ENCODE data around the gene TMEM191C.
"Not testable (repeated sequence)": the region's sequence is repeated elsewhere in the genome, so short reads cannot be mapped to it uniquely, and the experiment has no call there.

The TMEM191C gene

GRCh38 chr22:21455334-21456089 lies 11.7 kb upstream of the TMEM191C start:
- no peak overlapping the region for H2AFZ ChIP-seq (ENCODE audit: low read depth, low read length, severe bottlenecking)
- H3K4me3 ChIP-seq (ENCODE audit: insufficient read depth, low read length, poor library complexity, severe bottlenecking) = no peak overlapping the region
- H3K27me3 ChIP-seq (ENCODE audit: low read length) = no peaks in the 10 kb centered on the region
- no peak overlapping the region for H3K4me2 ChIP-seq (ENCODE audit: low read depth, low read length, poor library complexity, severe bottlenecking)
- H3K79me2 ChIP-seq (ENCODE audit: insufficient read depth, low read length) = no peaks in the 10 kb centered on the region
- no peak overlapping the region for H3K27ac ChIP-seq (ENCODE audit: low read depth, low read length)
- no peaks in the 10 kb centered on the region for H3F3A ChIP-seq (ENCODE audit: insufficient read depth)
- H3K9ac ChIP-seq (ENCODE audit: low read length) = no peak overlapping the region
- H3K36me3 ChIP-seq (ENCODE audit: low read length) = no peaks in the 10 kb centered on the region
- no peak for TF ChIP-seq EZH2phosphoT487 (conservative IDR thresholded peaks at IDR 0.05; ENCODE audit: low read length)
- TF ChIP-seq, protein P1, sequence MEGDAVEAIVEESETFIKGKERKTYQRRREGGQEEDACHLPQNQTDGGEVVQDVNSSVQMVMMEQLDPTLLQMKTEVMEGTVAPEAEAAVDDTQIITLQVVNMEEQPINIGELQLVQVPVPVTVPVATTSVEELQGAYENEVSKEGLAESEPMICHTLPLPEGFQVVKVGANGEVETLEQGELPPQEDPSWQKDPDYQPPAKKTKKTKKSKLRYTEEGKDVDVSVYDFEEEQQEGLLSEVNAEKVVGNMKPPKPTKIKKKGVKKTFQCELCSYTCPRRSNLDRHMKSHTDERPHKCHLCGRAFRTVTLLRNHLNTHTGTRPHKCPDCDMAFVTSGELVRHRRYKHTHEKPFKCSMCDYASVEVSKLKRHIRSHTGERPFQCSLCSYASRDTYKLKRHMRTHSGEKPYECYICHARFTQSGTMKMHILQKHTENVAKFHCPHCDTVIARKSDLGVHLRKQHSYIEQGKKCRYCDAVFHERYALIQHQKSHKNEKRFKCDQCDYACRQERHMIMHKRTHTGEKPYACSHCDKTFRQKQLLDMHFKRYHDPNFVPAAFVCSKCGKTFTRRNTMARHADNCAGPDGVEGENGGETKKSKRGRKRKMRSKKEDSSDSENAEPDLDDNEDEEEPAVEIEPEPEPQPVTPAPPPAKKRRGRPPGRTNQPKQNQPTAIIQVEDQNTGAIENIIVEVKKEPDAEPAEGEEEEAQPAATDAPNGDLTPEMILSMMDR (IDR thresholded peaks at IDR 0.05; ENCODE audit: insufficient read depth, low read length, poor library complexity, severe bottlenecking) = no peak
- no peaks in the 10 kb centered on the region for H4K20me1 ChIP-seq (ENCODE audit: low read depth, low read length)
- no peaks in the 10 kb centered on the region for H3K9me3 ChIP-seq (ENCODE audit: insufficient read depth, low read length)
- H3K9me2 ChIP-seq (replicated peaks; ENCODE audit: insufficient read depth, low read length) = no peaks in the 10 kb centered on the region

GRCh38 chr22:21457023-21457787 lies 10.0 kb upstream of the TMEM191C start:
- no peaks in the 10 kb centered on the region for H3K27me3 ChIP-seq (ENCODE audit: low read length)
- no peak for TF ChIP-seq EZH2phosphoT487 (conservative IDR thresholded peaks at IDR 0.05; ENCODE audit: low read length)
- TF ChIP-seq, protein P1 (IDR thresholded peaks at IDR 0.05; ENCODE audit: insufficient read depth, low read length, poor library complexity, severe bottlenecking) = no peak
- no peak overlapping the region for H3K27ac ChIP-seq (ENCODE audit: low read depth, low read length)
- H3K79me2 ChIP-seq (ENCODE audit: insufficient read depth, low read length) = no peaks in the 10 kb centered on the region
- H3K4me2 ChIP-seq (ENCODE audit: low read depth, low read length, poor library complexity, severe bottlenecking) = no peak overlapping the region
- H3K36me3 ChIP-seq (ENCODE audit: low read length) = no peaks in the 10 kb centered on the region
- H3K9me3 ChIP-seq (ENCODE audit: insufficient read depth, low read length) = no peaks in the 10 kb centered on the region
- no peaks in the 10 kb centered on the region for H3K9me2 ChIP-seq (replicated peaks; ENCODE audit: insufficient read depth, low read length)
- H3K4me3 ChIP-seq (ENCODE audit: insufficient read depth, low read length, poor library complexity, severe bottlenecking) = no peak overlapping the region
- no peak overlapping the region for H3K9ac ChIP-seq (ENCODE audit: low read length)
- no peaks in the 10 kb centered on the region for H4K20me1 ChIP-seq (ENCODE audit: low read depth, low read length)
- H2AFZ ChIP-seq (ENCODE audit: low read depth, low read length, severe bottlenecking) = no peak overlapping the region
- no peaks in the 10 kb centered on the region for H3F3A ChIP-seq (ENCODE audit: insufficient read depth)

- H3K9me2 ChIP-seq (replicated peaks; ENCODE audit: insufficient read depth, low read length); H3K79me2 ChIP-seq (ENCODE audit: insufficient read depth, low read length); H4K20me1 ChIP-seq (ENCODE audit: low read depth, low read length); H3K4me2 ChIP-seq (ENCODE audit: low read depth, low read length, poor library complexity, severe bottlenecking); H3K9me3 ChIP-seq (ENCODE audit: insufficient read depth, low read length); H3F3A ChIP-seq (ENCODE audit: insufficient read depth); H3K27ac ChIP-seq (ENCODE audit: low read depth, low read length); H3K4me3 ChIP-seq (ENCODE audit: insufficient read depth, low read length, poor library complexity, severe bottlenecking); H3K27me3 ChIP-seq (ENCODE audit: low read length); H3K36me3 ChIP-seq (ENCODE audit: low read length); H2AFZ ChIP-seq (ENCODE audit: low read depth, low read length, severe bottlenecking); H3K9ac ChIP-seq (ENCODE audit: low read length): not testable (repeated sequence)
Measured at GRCh38 chr22:21462672-21463071, 4.5 kb upstream of the TMEM191C start.

- not testable (repeated sequence) for H3K36me3 ChIP-seq (ENCODE audit: low read length); H4K20me1 ChIP-seq (ENCODE audit: low read depth, low read length); H2AFZ ChIP-seq (ENCODE audit: low read depth, low read length, severe bottlenecking); H3K9me2 ChIP-seq (replicated peaks; ENCODE audit: insufficient read depth, low read length); H3K27me3 ChIP-seq (ENCODE audit: low read length); H3K9me3 ChIP-seq (ENCODE audit: insufficient read depth, low read length); H3F3A ChIP-seq (ENCODE audit: insufficient read depth); H3K27ac ChIP-seq (ENCODE audit: low read depth, low read length); H3K4me2 ChIP-seq (ENCODE audit: low read depth, low read length, poor library complexity, severe bottlenecking); H3K9ac ChIP-seq (ENCODE audit: low read length); H3K79me2 ChIP-seq (ENCODE audit: insufficient read depth, low read length); H3K4me3 ChIP-seq (ENCODE audit: insufficient read depth, low read length, poor library complexity, severe bottlenecking)
Measured at GRCh38 chr22:21468194-21469096, 1.3 kb downstream of the TMEM191C start.

DNA sequence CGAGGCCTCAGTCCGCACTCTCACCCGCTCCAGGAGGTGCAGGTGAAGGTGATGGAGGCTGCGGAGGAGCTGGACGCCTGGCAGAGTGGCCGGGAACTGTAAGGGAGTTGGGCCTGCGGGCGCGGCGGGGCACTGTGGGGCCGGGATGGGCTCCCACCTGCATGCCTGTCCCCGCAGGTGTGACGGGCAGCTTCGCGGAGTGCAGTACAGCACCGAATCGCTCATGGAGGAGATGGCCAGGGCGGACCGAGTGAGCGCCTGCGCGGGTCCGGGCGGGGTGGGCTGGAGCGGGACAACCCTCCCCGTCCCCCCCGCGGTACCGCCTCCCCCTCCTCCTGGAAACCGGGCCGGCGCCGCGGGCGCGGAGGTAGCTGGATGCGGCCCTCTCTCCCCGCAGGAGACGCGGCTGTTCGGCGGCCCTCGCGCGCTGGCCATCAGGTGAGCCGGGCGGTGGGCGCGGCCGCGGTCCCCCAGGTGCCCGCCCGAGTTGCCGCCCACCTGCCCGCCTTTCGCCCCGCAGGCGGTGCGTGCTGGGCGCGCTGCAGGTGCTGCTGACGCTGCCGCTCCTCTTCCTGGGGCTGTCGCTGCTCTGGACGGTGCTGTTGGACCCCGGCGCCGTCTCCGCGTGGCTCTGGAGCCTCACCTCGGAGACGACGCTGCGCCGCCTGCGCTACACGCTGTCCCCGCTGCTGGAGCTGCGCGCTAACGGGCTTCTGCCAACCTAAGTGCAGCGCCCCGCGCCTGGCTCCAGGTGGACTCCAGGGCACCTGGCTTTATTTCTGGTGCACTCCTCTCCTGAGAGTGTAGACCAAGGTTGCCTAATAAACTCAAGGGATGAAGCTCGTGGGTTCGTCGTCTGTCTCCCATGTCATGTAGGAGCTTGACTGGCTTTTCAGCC lies 2.2 kb downstream of the TMEM191C start:
- not testable (repeated sequence) for H3K4me3 ChIP-seq (ENCODE audit: insufficient read depth, low read length, poor library complexity, severe bottlenecking); H3K9me3 ChIP-seq (ENCODE audit: insufficient read depth, low read length)

More for the DNA sequence above, 2.2 kb downstream of the TMEM191C start:
- H3K9ac ChIP-seq (ENCODE audit: low read length); H3K27ac ChIP-seq (ENCODE audit: low read depth, low read length); H3K9me2 ChIP-seq (replicated peaks; ENCODE audit: insufficient read depth, low read length); H3F3A ChIP-seq (ENCODE audit: insufficient read depth); H2AFZ ChIP-seq (ENCODE audit: low read depth, low read length, severe bottlenecking); H3K36me3 ChIP-seq (ENCODE audit: low read length); H3K79me2 ChIP-seq (ENCODE audit: insufficient read depth, low read length); H3K4me2 ChIP-seq (ENCODE audit: low read depth, low read length, poor library complexity, severe bottlenecking); H3K27me3 ChIP-seq (ENCODE audit: low read length); H4K20me1 ChIP-seq (ENCODE audit: low read depth, low read length): not testable (repeated sequence)
